Omental fat pad (tissue), 4 donors: Measurements from ENCODE around the gene PGLYRP4. TPM values are rescaled to one million over a fixed set of nuclear protein-coding genes. Genes with fewer than 3 reads are reported as not detected.
"Not testable (repeated sequence)": the region's sequence is repeated elsewhere in the genome, so short reads cannot be mapped to it uniquely, and the experiment has no call there.

Experiments used
- ATAC-seq: fragments of 150-250 bp; one replicate; pipeline ENCODE4 v1.9.1; 2016; ENCODE audit warnings: mild to moderate bottlenecking, moderate library complexity; ENCODE audit not compliant: low FRiP score
- DNase-seq: peaks from one replicate; pipeline ENCODE4 v3.0.0-alpha.2; 2019; ENCODE audit warnings: low spot score
- total RNA-seq, 4 donors: library from RNA; depleted of rRNA; stranded (reverse); fragments of >200 nt; gene quantifications; one replicate each; pipeline ENCODE4 v1.1.0, GENCODE V29; 2016
- TF ChIP-seq, protein P1 (sequence below), 3 donors: fragments of 450-650 bp; IDR thresholded peaks; one replicate each; pipeline ENCODE4 v1.5.1; 2016 to 2017; ENCODE audit warnings: antibody characterized with exemption in 3 of 3, mild to moderate bottlenecking in 3 of 3, moderate library complexity in 2 of 3

PGLYRP4 gene
- total RNA-seq, 4 donors from 2014 or later, result not detected

DNA sequence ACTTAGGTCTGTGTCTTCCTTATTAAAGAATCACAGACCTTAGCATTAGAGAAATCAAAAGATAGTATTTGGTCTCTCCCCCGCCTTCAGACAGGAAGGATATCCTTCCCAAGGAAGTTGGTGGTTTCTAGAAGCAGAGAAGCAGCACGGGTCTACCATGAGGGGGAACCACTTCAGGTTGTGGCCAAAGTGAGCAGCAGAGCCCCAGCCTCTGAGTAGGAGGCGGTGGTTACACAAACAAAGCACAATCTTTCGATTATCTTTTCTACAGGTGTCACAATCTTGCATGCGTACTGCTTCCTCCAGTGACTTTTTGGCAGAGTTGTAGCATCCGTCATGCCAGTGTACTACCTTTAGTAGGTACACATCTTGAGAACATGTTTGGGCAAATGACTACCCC lies 8.8 kb downstream of the PGLYRP4 start:
- DNase-seq (no peak), ATAC-seq (no peak)
- TF ChIP-seq, protein P1, sequence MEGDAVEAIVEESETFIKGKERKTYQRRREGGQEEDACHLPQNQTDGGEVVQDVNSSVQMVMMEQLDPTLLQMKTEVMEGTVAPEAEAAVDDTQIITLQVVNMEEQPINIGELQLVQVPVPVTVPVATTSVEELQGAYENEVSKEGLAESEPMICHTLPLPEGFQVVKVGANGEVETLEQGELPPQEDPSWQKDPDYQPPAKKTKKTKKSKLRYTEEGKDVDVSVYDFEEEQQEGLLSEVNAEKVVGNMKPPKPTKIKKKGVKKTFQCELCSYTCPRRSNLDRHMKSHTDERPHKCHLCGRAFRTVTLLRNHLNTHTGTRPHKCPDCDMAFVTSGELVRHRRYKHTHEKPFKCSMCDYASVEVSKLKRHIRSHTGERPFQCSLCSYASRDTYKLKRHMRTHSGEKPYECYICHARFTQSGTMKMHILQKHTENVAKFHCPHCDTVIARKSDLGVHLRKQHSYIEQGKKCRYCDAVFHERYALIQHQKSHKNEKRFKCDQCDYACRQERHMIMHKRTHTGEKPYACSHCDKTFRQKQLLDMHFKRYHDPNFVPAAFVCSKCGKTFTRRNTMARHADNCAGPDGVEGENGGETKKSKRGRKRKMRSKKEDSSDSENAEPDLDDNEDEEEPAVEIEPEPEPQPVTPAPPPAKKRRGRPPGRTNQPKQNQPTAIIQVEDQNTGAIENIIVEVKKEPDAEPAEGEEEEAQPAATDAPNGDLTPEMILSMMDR (IDR thresholded peaks at IDR 0.05), result no peak

DNA sequence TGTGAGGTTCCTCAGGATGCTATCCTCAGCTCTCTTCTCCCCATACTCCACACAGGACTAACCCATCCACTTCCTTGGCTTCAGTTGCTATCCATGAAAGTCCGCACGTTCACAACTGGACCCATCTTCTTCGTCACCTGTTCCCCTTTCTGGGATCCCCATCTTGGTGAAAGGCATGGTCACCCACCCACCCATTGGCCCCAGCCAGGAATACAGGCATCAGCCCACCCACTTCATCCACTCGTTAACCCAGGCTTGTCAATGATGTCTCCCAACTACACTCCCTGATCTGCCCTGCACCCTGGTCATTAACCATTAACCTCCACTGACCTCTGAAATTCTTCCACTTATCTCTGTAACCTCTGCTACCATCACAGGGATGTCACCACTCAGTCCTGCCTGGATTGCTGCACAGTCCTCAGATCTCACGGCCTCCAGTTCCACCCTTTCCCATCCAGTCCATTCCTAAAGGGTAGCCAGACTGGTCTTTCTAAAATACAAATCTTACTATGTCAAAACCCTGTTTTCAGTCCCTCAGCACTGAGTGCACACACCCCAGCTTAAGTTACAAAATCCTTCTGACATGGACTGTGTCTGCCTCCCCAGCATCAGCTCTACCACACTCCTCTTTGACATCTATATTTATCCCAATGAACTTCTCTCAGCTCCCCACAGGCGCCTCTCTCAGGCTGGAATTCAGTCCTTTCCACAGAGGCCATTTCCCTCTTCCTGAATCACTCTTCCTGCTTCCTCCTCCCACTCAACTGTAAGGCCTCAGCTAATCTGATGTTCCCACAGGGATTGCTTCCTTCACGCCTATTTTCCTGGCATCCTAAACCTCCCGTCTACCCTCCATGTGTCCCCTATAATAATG lies 10.4 kb downstream of the PGLYRP4 start:
- TF ChIP-seq, protein P1 (IDR thresholded peaks at IDR 0.05), result no peak
- DNase-seq, result no peak
- no peak for ATAC-seq

DNA sequence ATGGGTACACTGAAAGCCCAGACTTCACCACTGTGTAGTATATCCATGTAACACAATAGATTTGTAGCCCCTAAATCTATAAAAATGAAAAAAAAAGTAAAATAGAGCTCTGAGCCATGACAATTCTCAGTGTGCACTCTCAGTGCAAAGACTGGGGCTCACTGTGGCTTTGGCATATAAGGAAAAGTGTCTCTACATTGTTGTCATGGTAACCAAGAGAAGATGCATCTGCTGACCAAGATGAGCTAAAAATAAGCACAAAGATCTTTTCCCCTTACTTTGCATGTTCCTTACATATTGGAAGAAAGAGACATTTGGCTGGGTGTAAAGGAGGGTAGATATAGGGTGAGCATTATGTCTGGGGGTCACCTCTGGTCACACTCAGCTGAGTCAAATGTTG lies 12.0 kb downstream of the PGLYRP4 start:
- ATAC-seq, result no peak
- DNase-seq, result no peak
- TF ChIP-seq, protein P1 (IDR thresholded peaks at IDR 0.05), result no peak

DNA sequence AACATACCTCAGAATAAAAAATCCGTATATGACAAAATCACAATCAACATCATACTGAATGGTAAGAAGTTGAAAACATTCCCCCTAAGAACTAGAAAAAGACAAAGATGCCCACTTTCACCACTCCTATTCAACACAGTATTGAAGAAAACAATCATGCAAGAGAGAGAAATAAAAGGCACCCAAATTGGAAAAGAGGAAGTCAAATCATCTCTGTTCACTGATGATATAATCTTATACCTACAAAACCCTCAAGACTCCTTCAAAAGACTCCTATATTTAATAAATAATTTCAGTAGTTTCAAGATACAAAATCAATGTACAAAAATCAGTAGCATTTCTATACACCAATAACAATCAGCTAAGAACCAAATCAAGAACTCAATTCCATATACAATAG lies 14.7 kb downstream of the PGLYRP4 start:
- TF ChIP-seq, protein P1 (IDR thresholded peaks at IDR 0.05), result no peak
- no peak for DNase-seq
- no peak for ATAC-seq

DNA sequence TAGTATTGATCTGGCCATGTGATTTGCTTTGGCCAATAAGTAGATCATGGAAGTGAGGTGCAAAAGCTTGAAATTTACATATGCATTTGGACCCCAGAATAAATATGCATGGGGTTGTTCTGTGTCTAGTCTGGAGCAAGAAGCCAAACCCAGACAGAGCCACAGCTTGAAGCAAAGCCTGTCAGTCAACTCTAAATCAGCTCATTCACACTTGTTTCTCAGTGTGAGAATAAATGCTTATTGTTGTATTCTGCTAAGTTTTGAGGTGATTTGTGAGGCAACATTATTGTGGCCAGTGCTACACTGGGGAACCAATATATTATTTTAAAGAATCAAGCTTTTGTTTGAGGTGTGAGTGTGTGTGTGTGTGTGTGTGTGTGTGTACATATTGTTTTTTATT lies 23.7 kb downstream of the PGLYRP4 start:
- ATAC-seq (no peak), DNase-seq (no peak)
- TF ChIP-seq, protein P1 (IDR thresholded peaks at IDR 0.05), result no peak

DNA sequence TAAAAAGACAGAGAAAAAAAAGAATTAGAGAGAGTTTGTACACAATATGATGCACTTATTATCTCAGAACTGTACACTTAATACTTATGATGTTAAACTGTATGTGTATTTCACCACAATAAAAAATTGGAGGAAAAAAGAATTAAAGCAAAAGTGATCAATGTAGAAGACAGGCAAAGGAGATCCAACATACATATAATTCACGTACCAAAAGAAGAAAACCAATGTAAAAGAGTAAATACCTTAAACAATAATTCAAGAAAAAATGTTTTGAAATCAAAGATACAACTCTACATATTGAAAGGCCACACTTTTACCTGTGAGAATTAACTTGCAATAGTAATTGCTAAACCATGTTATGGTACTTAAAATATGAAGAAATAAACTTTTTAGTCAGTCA lies 26.1 kb downstream of the PGLYRP4 start:
- ATAC-seq, result no peak
- TF ChIP-seq, protein P1 (IDR thresholded peaks at IDR 0.05), result no peak
- DNase-seq, result no peak

DNA sequence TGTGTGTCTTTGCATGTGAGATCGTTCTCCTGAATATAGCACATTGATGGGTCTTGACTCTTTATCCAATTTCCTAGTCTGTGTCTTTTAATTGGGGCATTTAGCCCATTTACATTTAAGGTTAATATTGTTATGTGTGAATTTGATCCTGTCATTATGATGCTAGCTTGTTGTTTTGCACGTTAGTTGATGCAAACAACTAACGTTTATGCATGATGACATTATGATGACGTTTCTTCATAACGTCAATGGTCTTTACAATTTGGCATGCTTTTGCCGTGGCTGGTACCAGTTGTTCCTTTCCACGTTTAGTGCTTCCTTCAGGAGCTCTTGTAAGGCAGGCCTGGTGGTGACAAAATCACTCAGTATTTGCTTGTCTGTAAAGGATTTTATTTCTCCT lies 30.5 kb downstream of the PGLYRP4 start:
- not testable (repeated sequence) for ATAC-seq, DNase-seq

DNA sequence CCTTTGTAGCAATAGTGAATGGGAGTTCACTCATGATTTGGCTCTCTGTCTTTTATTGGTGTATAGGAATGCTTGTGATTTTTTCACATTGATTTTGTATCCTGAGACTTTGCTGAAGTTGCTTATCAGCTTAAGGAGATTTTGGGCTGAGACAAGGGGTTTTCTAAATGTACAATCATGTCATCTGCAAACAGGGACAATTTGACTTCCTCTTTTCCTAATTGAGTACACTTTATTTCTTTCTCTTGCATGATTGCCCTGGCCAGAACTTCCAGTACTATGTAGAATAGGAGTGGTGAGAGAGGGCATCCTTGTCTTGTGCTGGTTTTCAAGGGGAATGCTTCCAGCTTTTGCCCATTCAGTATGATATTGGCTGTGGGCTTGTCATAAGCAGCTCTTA lies 32.6 kb downstream of the PGLYRP4 start:
- ATAC-seq, DNase-seq: not testable (repeated sequence)

DNA sequence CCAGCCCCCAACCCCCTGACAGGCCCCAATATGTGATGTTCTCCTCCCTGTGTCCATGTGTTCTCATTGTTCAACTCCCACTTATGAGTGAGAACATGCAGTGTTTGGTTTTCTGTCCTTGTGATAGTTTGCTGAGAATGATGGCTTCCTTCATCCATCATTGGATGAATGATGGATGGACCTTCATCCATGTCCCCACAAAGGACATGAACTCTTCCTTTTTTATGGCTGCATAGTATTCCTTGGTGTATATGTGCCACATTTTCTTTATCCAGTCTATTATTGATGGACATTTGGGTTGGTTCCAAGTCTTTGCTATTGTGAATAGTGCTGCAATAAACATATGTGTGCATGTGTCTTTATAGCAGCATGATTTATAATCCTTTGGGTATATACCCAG lies 34.3 kb downstream of the PGLYRP4 start:
- ATAC-seq, DNase-seq: not testable (repeated sequence)
